ENCODE results near the gene KCTD15.

DNA sequence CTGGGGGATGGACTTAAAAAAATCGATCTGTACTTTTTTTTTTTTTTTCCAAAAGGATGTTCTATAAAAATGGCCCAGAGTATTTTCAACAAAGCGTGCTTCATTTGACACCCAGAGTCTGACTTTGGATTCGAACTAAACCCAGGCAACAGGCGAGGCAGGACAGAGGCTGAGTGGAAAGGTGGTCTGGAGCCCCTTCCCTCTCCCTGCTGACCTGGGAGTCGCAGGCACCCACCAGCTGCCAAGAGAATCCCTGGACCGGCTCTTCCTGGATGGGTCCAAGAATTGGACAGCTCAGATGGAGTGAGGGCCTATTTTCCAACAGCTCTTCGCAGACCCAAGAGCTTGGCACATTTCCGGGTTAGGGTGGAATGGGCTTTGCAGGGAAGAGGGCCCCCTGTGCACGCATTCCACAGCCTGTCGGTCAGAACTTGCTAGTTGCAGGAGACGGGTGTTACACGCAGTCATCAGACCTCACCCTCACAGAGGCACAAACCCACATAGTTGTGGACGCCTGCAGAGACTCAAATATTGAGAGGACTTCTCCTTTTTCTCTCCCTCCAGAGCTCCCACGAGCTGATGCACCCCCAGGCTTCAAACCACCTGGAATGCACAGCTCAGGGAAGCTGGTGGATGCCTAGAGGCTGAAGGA lies 15.2 kb downstream of the KCTD15 start:
- no peak for TF ChIP-seq CTCF (conservative IDR thresholded peaks at IDR 0.05; ENCODE audit: low read length)
- no peak for TF ChIP-seq EZH2phosphoT487 (IDR thresholded peaks at IDR 0.05; ENCODE audit: borderline replicate concordance, low read depth, low read length)
